Cardiac fibroblast (primary cell): ENCODE data around the gene NID1.

Source experiments
- DNase-seq, 2 donors: peaks; one replicate each; pipeline versions ENCODE4 v3.0.0 to v3.0.0-alpha.2; 2010; ENCODE audit warnings: low read depth in 2 of 2
- H3K4me3 ChIP-seq, 2 donors: replicated peaks in 1 of 2; 1 replicate in 1 of 2; 2 replicates in 1 of 2; pipeline ENCODE4 v1.5.1; 2011; ENCODE audit warnings: low read depth in 2 of 2, low read length in 2 of 2, mild to moderate bottlenecking in 2 of 2, moderate library complexity in 1 of 2
- CTCF ChIP-seq: IDR thresholded peaks from one replicate; pipeline ENCODE4 v1.5.1; 2011; ENCODE audit warnings: low read depth, mild to moderate bottlenecking, low read length, inconsistent platforms

The NID1 gene

GRCh38 chr1:236066828-236067386 is 2.0 kb upstream of the NID1 start:
- DNase-seq = peak; percentile 17 to 29
- no peak for TF ChIP-seq CTCF
- no peak overlapping the region for H3K4me3 ChIP-seq

- DNase-seq = peak; percentile 19 to 31
- TF ChIP-seq CTCF = no peak
- peak overlapping the region in 1 of 2 donors; percentile 87 for H3K4me3 ChIP-seq
Measured at GRCh38 chr1:236066054-236066453, 1.2 kb upstream of the NID1 start.

GRCh38 chr1:236065509-236066005 is 667 bp upstream of the NID1 start:
- no peak for TF ChIP-seq CTCF
- peak in 1 of 2 donors; percentile 29 for DNase-seq

GRCh38 chr1:236063919-236064673 is 794 bp downstream of the NID1 start:
- no peak for TF ChIP-seq CTCF
- H3K4me3 ChIP-seq = peak overlapping the region; percentile 77 to 87
- DNase-seq = peak; percentile 66 to 88

More at GRCh38 chr1:236065509-236066005, 667 bp upstream of the NID1 start:
- H3K4me3 ChIP-seq = peak overlapping the region; percentile 77 to 87

GRCh38 chr1:236063551-236063918 is 1.4 kb downstream of the NID1 start:
- TF ChIP-seq CTCF = no peak
- peak overlapping the region; percentile 77 to 87 for H3K4me3 ChIP-seq
- DNase-seq = no peak

GRCh38 chr1:236060286-236060685 is 4.6 kb downstream of the NID1 start:
- TF ChIP-seq CTCF = no peak
- DNase-seq = no peak
- H3K4me3 ChIP-seq = no peak overlapping the region
